Adipose tissue (tissue), 3 donors: ENCODE data around the gene PANK4. TPM values are rescaled to one million over a fixed set of nuclear protein-coding genes. Genes with fewer than 3 reads are reported as not detected.

Source experiments
- H3K27ac ChIP-seq: one replicate; pipeline ENCODE4 v1.5.1; 2013; ENCODE audit warnings: low read depth, low read length
- WGBS, 3 donors: extraction: QIAGEN DNeasy Blood & Tissue Kit; methylation state at CpG; one replicate each; pipeline ENCODE4 v1.1.7; 2013; 5-methylcytosine and 5-hydroxymethylcytosine counted together
- polyA plus RNA-seq, 3 donors: library from polyadenylated mRNA; stranded (reverse); fragments of 200-250 nt; gene quantifications; one replicate each; pipeline ENCODE4 v1.2.3, GENCODE V29; 2013
- donor health status: healthy with polysubstance abuse.
- donor health status: Bipolar disorder and iron deficiency.
- donor health status: healthy.

Gene PANK4
- polyA plus RNA-seq, 3 donors, result 8.9 to 14.5 (median 10.8) TPM

DNA sequence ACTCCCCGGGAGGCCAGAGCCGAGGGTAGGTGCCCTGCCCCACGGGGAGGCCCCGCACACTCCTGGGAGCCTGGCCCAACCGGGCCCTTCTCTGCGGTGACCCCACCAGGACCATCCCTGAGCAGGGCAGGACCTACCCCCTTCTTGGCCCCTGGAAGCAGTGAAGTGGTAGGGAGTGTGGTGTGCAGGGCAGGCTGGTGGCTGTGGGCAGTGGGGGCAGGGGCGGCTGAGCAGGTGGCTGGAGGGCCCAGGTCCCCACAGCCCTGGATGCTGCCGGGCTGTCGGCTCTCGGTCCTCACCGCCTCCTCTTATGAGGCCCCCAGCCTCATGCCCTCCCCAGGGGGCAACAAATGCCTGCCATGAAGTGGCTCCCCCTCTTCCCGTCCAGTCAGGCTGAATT, 30.9 kb downstream of the PANK4 start:
- WGBS, 3 donors, result 87 to 94% (median 89%) methylated on average over 7 to 12 of the region's 12 CpGs
- H3K27ac ChIP-seq, result no peak overlapping the region

DNA sequence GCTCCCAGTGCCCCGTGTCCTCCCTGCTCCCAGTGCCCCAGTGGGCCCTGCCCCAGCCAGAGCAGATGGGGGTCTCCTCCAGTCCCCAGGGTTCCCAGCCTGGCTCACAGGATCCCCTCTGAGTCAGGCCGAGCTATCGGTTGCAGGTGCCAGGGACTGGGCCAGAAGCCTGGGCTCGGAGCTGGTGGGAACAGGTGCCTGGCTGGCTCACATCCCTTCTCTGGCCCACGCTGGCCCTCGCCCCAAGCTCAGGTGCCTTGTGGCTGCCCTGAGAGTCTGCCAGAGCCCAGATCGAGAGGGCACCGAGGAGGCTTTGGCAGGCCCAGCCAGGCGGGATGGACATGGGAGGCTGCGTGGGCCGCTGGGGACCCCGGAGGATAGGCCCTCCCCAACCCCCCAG, 31.4 kb downstream of the PANK4 start:
- WGBS, 3 donors, result 69 to 88% (median 88%) methylated on average over 12 of the region's 12 CpGs
- H3K27ac ChIP-seq, result no peak overlapping the region

DNA sequence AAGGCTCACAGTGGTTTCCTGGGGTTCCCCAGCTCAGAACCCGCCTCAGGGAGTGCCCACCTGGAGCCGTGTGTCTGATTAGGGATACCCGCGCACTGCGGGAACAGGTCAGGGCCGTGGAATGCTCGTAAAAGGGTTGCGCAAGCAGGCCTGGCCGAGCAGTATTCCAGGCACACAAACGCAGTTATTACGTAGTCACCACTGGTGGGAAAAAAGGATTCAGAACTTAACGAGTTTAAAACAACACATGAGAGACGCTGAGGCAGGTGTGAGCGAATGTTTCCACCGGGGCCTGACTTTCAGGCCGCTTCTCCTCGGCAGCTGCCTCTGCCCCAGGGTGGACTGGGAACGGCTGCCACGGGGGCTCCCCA, 32.1 kb downstream of the PANK4 start:
- 49 to 67% (median 53%) methylated on average over 19 of the region's 19 CpGs for WGBS, 3 donors
- H3K27ac ChIP-seq, result no peak overlapping the region

DNA sequence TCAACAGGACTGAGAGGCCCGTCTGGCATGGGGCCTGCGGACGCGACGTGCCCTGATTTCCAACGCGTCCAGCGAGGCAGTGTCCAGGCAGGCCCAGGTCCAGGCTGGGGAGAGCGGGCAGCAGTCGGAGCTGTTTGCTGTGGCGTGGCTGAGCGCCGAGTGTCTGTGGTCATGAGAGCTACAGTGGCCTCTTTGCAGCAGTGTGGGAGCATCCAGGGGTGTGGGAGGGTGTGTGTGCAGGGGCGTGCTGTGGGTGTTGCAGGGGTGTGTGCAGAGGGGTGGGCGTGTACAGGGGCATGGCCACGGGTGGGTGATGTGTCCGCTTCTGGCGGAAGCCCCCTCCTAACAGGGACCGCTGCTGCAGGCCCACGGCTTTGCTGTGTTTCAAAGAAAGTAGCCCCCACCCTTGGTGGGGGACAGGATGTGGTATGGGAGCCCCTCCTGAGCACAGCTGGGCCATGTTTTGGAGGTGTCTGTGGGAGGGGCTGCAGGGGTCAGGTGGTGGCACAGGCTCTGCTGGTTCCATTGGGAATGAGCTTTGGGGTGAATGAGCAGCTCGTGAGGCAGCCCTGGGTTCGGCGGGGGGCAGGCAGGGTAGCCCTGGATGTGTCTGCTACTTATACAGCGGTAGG, 32.6 kb downstream of the PANK4 start:
- 45 to 60% (median 56%) methylated on average over 24 of the region's 24 CpGs for WGBS, 3 donors

DNA sequence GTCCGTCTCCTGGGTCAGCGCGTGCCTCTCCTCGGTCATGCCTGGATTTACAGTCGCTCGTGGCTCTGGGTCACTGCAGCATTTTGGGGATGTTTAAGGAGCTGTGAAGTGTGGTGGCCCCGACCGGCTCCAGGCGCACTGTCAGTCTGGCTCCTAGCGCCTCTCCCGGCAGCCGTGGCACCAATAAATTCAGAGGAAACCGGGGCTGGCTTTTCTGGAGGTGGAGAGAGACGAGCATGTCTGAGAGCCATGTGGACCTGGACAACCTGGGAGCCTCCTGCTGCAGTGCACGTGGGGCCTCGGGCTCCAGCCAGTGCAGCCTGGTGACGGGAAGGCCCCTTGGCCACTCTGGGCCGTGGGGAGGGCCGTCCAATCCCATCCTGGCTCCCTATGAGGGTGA, 33.2 kb downstream of the PANK4 start:
- 39 to 65% (median 55%) methylated on average over 18 to 19 of the region's 19 CpGs for WGBS, 3 donors
- no peak overlapping the region for H3K27ac ChIP-seq

More for the DNA sequence above, 32.6 kb downstream of the PANK4 start:
- no peak overlapping the region for H3K27ac ChIP-seq

DNA sequence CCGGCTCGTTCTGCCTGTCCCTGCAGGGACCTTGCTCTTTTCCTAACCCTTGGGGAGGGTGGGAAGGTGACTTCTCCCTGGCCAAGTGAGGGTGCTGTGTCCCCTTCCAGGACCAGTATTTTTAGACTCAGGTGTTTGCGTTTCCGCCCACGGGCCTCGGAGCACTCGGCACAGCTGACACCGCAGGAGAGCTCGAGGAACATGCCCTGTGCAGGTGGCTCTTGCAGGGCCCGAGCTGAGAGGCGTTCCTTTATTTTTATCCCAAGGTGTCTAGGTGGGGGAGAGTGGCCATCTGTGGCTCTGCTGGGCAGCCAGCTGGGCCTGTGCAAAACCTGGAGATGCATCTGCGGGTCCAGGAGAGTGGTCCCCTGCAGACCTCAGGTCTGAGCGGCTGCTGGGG, 34.3 kb downstream of the PANK4 start:
- 41 to 74% (median 69%) methylated on average over 13 of the region's 13 CpGs for WGBS, 3 donors
- H3K27ac ChIP-seq, result no peak overlapping the region

DNA sequence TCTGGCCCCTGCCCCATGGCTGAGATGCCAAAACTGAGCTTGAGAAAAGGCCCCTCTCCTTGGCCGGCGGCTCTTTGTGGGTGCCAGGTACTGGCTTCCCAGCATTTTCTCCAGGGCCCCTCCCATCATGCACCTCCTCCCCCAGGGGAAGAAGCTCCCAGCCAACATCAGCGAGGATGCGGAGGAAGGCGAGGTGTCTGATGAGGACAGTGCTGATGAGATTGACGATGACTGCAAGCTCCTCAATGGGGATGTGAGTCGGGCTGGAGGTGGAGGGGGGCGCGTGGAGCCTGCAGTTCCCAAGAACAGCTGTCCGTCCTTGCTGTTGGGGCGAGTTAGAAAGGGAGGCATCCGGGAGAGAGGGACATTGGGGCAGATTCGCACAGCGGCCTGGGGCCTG, 36.8 kb downstream of the PANK4 start:
- H3K27ac ChIP-seq, result no peak overlapping the region
- WGBS, 3 donors, result 88 to 90% (median 89%) methylated on average over 12 to 14 of the region's 14 CpGs

DNA sequence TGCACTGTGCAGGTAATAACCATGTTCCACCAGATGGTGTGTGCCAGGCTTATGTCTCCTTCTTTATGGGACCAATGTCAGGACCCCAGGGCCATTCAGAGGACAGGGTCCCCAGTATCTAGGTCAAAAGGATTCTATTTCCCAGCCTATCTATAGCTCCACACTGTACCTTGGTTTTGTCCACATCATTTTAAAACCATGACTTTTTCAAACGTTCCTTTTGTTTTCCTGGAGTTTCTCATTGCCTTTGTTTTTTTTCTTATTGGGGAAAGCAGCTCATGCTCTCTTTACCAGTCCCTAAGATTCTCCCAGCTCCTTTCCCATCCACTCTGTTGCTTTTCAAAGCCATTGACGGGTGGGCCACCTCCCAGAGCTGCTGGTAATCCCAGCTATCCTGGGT, 37.7 kb downstream of the PANK4 start:
- H3K27ac ChIP-seq, result no peak overlapping the region
- WGBS, 3 donors, result 81 to 95% (median 87%) methylated on average over 2 of the region's 2 CpGs

DNA sequence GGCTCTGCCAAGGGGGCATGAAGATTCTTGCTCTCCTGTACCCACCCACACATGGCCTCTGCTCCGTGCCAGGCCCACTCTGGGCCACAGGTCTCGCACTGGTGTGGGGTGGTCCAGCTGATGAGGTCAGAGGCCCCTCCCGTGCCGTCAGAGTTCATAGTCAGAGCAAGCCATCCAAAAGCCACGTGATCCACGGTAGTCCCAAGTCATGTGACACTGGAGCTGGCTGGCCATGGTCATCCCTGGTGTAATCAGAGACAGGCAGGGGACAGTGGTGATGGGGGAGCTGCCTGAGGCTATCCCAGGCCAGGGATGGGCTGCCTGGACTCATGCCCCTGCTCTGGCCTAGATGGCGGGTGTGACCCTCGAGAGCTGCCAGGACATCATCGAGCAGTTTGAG, 39.8 kb downstream of the PANK4 start:
- 81 to 87% (median 84%) methylated on average over 9 of the region's 9 CpGs for WGBS, 3 donors
- H3K27ac ChIP-seq, result no peak overlapping the region

DNA sequence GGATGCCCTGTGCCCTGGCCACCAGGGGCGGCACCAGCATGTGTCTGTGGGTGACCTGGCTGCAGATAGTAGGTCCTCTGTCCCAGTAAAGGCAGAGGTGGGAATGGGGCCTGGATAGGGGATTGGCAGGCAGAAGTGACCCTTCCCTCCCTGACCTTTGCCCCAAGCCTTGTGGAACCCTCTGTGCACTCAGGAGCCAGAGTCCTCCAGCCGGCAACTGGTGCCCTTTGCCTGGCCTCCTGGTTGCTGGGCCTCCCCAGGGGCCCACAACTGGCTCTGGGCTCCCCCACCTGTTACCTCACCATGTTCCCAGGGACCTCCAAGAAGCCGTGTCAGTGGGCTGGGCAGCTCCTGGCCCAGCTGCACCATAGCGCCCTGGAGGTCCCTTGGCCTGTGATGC, 40.4 kb downstream of the PANK4 start:
- whole genome bisulfite sequencing, 3 donors, result 80 to 81% (median 81%) methylated on average over 4 of the region's 4 CpGs
- no peak overlapping the region for H3K27ac ChIP-seq

DNA sequence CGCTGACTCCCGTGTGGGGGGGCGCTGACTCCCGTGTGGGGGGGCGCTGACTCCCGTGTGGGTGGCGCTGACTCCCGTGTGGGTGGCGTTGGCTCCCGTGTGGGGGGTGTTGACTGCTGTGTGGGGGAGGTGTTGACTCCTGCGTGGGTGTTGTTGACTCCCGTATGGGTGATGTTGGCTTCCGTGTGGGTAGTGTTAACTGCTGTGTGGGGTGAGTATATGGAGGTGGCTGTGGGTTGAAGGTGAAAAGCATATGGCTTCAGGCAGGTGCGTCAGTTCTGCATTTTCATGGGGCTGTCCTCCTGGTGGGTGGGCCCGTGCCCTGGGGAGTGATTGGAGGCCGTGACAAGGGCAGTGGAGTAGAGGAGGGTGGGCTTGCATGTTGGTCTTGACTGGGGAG, 42.4 kb downstream of the PANK4 start:
- WGBS, 3 donors, result 66 to 77% (median 75%) methylated on average over 12 to 16 of the region's 16 CpGs
- H3K27ac ChIP-seq, result no peak overlapping the region

DNA sequence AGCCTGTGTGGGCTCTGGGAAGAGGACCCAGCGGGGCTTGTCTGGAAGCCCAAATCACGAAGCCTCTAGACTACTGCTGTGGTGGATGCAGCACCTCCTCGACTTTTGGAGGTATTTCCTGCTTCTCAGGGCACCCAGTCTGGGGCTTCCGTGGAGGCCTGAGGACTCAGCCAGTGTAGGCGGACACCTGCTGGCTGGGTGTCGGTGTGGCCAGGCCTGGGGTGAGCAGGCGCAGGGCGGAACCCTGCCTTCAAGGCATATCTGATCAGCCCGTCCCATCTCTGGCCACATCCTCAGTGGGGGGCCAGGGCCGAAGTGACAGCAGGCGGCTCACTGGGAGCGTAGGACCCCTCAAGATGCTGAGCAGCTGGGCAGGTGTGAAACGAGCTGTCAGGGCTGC, 43.4 kb downstream of the PANK4 start:
- WGBS, 3 donors, result 80 to 82% (median 82%) methylated on average over 13 of the region's 13 CpGs
- H3K27ac ChIP-seq, result no peak overlapping the region

DNA sequence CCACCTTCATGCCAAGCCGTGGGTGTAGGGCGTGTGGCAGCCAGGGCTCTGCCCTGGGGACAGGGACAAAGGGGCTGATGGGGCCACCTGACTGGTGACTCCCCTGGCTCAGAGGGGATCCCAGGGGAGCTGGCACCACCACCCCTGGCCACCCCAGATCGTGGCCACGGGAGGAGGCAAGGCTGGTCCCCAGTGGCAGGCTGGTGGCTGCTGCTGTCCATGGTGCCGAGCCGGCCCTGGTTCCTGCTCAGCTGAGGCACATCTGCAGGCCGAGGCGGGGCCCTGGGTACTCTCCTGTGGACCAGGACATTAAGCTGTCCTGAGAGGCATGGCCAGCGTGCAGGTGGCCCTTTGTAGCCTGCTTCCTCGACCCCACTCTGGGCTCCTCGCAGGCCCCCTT, 43.8 kb downstream of the PANK4 start:
- WGBS, 3 donors, result 65 to 80% (median 78%) methylated on average over 10 to 11 of the region's 11 CpGs
- H3K27ac ChIP-seq, result no peak overlapping the region

DNA sequence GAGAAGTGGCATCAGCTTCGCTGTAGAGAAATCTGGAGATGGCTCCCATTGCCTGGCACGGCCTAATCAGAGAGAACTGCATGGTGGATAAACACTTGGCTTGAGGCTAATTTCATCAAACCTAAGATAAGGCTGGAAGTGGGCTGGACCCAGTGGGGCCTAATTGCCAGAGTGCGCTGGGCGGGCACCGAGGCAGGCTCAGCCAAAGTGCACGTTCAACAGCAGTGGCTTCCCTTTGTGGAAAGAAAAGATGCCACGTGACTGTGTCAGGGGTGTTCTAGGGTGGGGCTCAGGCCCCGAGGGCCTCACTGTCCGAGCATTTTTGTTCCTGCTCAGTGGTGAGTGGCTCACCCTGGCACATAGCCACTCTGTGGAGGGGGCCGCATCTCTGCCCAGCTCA, 44.5 kb downstream of the PANK4 start:
- 65 to 73% (median 66%) methylated on average over 10 of the region's 10 CpGs for WGBS, 3 donors
- no peak overlapping the region for H3K27ac ChIP-seq

DNA sequence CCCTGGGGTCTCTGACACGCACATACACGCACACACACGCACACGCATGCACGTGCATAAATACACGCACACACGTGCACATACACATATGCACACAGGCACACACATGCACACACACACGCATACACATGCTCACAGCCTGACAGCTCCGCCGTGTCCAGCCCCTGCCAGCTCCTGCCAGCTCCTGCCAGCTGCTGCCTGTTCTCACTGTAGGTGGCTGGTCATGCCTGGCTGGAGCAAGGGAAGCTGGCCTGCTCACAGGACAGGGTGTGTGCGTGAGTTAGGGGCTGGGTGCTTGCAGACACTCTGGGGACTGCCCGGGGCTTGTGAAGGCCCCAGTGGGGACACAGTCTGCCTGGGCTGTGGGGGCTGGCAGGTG, 45.4 kb downstream of the PANK4 start:
- no peak overlapping the region for H3K27ac ChIP-seq
- WGBS, 3 donors, result 85 to 91% (median 90%) methylated on average over 12 of the region's 12 CpGs

DNA sequence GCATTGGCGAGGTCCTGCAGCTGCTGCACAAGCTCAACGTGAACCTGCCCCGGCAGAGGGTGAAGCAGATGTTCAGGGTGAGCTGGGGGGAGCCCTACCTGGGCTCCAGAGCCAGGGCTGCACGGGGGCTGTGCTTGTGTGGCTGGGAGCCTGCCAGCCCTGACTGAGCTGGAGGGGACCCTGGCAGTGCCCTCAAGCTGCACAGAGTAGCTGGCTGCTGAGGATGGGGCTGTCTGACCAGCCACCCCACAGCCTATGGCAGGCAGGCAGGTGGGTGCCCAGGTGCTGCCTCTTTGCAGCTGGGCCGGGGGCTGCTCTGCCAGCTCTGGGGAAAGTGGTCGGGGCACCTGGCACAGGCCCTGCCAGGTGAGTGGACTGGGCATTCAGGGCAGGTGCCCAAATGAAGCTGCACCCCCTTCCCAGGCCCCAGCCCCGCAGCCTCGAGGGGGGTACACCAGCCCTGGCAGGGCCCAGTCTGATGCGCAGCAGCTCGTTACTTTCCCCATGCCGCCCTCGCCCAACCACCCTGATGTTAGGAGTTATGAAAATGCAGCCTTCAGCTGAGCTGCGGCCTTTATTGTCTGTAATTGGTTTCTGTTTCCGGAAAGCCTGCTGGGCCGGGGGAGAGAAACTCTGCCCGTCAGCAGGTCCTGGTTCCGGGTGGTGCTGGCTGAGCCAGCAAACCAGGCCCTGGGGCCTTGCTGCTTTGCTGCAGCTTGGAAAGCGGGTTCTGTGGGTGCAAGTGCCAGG, 46.0 kb downstream of the PANK4 start:
- H3K27ac ChIP-seq, result no peak overlapping the region
- 71 to 82% (median 77%) methylated on average over 16 to 18 of the region's 18 CpGs for WGBS, 3 donors

DNA sequence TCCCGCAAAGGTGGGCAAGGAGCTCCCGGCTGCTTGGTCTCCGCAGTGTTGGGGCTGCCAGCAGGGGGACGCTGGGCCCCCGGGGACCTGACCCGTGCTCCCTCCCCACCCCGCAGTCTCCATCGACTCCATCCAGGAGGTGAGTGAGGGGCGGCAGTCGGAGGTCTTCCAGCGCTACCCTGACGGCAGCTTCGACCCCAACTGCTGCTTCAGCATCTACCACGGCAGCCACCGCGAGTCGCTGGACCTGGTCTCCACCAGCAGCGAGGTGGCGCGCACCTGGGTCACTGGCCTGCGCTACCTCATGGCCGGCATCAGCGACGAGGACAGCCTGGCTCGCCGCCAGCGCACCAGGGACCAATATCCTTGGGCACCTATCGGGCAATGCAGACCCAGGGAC, 46.8 kb downstream of the PANK4 start:
- no peak overlapping the region for H3K27ac ChIP-seq
- 78 to 88% (median 86%) methylated on average over 28 of the region's 28 CpGs for WGBS, 3 donors

DNA sequence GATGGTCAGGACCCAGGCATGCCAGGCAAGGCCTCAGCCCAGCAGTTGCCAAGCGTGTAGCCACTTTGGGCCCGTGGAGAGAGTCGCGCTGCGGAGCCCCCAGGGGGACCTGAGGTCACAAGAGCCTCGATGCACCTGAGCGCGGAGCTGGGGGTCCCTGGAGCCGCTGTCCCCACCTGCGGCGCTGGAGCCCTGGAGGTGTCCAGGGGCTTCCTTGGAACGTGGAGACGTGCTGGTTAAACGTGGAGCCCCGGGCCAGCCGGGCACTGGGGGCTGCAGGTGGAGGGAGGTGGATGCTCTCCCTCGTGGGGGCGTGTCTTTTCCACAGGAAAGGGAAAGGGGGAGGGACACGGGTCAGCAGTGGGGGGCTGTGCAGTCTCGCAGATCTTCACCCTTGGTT, 47.2 kb downstream of the PANK4 start:
- H3K27ac ChIP-seq, result no peak overlapping the region

DNA sequence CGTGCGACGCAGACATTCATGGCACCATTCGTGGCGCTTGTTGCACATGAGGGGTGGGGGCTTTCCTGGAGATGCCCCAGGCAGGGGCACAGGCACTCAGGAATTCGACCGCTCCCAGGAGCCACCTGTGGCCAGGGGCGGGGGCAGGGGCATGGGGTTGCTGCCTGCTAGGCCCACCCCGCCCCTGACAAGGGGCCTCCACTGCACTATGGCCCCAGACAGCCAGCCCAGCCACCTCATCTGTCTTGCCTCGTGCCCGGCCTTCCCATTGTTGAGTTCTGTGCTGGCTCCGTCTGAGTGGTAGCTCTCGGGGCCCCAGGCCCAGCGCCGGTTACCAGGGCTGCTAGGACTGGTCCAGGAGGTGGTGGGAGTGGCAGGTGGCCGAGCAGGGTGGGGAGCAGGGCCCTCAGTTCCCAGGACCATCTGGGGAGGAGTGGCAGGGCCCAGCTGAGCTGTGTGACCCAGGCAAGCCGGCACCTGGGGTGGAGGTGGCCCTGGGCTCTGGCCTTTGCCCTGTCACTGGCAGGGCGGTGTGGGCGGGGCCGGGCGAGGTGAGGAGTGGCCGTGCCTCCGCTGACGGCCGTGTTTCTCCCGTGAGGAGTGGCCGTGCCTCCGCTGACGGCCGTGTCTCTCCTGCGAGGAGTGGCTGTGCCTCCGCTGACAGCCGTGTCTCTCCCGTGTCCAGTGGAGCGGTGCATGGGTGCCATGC, 48.5 kb downstream of the PANK4 start:
- H3K27ac ChIP-seq, result no peak overlapping the region
- 46 to 77% (median 64%) methylated on average over 35 of the region's 35 CpGs for WGBS, 3 donors

More for the DNA sequence above, 47.2 kb downstream of the PANK4 start:
- WGBS, 3 donors, result 71 to 83% (median 73%) methylated on average over 15 to 20 of the region's 20 CpGs

DNA sequence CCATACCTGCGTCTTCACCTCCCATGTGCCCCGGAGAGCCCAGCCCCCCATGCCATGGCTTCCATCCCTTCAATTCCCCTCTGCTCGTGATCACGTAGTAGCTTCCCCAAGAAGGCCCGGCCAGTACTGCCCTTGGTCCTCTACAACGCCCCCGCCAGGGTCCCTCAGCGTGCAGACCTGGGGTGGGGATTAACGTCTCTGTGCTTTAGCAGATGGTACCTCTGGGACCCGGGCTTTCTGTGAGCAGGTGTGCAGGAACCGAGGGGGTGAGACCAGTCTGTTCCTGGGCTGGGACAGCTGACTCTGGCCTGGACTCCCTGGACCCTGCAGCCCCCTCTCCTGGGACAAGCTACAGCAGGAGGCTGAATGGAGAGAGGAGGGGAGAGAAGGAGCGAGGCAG, 49.1 kb downstream of the PANK4 start:
- H3K27ac ChIP-seq, result no peak overlapping the region
- WGBS, 3 donors, result 59 to 67% (median 67%) methylated on average over 12 of the region's 12 CpGs
